GM10847 (cell line): ENCODE data around the gene ZNF783.
A peak's percentile ranks its signal among the peaks of the same experiment; 100 is the strongest.

Experiments
- POLR2A ChIP-seq: IDR thresholded peaks from 2 replicates; pipeline ENCODE4 v1.6.1; 2011; ENCODE audit not compliant: insufficient read length; ENCODE audit errors: extremely low read depth

The ZNF783 gene

GRCh38 chr7:149261829-149262617 lies at the start of gene ZNF783:
Gene ZNF783, plus strand, starts transcription at chr7:149262196. Its CDS starts 138 bp downstream, at chr7:149262334.
- TF ChIP-seq POLR2A: peak; percentile 31

DNA sequence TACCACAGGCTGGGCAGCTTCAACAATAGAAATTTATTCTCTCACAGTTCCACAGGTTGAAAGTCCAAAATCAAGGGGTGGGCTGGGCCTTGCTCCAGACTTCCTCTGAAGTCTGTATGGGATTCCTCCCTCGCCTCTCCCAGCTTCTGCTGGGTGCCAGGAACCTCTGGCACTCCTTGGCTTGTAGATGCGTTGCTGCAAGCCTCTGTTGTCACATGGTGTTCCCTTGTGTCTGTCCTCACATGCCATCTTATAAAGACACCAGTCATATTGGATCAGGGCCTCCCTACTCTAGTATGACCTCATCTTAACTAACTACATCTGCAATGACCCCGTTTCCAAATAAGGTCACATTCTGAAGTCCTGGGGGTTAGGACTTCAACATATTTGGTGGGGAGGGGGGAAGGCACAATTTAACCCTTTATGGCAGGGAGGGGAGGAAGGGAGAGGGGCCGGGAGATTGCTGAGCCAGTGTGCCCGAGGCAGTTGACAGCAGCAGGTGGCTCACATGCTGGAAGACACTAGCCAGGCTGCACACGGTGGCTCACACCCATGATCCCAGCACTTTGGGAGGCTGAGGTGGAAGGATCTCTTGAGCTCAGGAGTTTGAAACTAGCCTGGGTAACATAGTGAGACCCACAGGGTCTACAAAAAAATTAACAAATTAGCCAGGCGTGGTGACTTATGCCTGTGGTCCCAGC lies 47.8 kb upstream of the ZNF783 start:
- no peak for TF ChIP-seq POLR2A

DNA sequence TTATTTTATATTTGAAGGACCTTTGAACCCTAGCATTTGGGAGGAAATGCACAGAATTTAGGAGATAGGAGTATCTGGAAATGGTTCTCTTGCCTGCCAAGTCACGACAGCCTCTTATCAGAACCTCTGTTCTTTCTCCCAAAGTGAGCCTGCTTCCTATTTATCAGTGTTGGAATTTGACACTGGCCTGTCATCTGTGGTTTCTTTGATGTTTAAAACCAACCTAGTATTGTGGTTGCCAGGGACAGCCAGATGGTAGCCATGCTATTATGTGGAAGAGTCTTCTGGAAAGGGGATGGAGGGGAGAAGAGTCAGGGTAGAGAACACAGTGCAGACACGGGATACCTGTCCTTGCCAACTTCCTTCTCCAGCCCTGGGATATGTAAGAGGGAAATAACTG lies 45.6 kb upstream of the ZNF783 start:
- no peak for TF ChIP-seq POLR2A

- no peak for TF ChIP-seq POLR2A
These were observed 44.4 kb upstream of the ZNF783 start for GRCh38 chr7:149217570-149217969.

- no peak for TF ChIP-seq POLR2A
These were observed 43.3 kb upstream of the ZNF783 start for GRCh38 chr7:149218469-149219420.

DNA sequence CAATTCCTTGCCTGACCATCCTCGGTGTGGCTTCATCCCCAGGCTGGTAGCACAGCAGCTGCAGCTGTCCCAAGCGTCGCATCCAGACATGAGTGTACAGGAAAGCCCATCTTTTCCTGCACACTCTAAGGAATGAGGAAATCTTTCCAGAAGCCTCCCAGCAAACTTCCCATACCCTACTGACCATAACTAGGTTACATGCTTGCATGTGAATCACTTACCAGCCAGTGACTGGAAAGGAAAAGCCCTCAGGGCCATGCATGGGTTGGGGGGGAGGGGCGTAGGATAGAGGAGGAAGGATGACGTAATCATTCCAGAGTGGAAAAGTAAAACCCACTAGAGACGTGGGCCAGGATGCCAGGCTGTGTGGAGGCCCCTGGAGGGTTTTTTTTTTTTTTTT lies 41.5 kb upstream of the ZNF783 start:
- TF ChIP-seq POLR2A: no peak

- TF ChIP-seq POLR2A: no peak
These were observed 38.8 kb upstream of the ZNF783 start for GRCh38 chr7:149223176-149223575.

- no peak for TF ChIP-seq POLR2A
These were observed 38.2 kb upstream of the ZNF783 start for GRCh38 chr7:149223761-149224160.

DNA sequence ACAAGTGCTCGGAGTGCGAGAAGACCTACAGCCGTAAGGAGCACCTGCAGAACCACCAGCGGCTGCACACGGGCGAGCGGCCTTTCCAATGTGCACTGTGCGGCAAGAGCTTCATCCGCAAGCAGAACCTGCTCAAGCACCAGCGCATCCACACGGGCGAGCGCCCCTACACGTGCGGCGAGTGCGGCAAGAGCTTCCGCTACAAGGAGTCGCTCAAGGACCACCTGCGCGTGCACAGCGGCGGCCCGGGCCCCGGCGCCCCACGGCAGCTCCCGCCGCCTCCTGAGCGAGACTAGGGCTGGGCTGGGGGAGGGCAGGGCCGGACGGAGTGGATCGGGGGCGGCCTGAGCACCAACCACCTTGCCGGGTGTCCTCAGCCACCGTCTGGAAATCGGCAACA lies 37.6 kb upstream of the ZNF783 start:
- no peak for TF ChIP-seq POLR2A

- TF ChIP-seq POLR2A: no peak
These were observed 36.9 kb upstream of the ZNF783 start for GRCh38 chr7:149225106-149225505.

GRCh38 chr7:149225656-149226055 lies 36.3 kb upstream of the ZNF783 start:
- TF ChIP-seq POLR2A: no peak

DNA sequence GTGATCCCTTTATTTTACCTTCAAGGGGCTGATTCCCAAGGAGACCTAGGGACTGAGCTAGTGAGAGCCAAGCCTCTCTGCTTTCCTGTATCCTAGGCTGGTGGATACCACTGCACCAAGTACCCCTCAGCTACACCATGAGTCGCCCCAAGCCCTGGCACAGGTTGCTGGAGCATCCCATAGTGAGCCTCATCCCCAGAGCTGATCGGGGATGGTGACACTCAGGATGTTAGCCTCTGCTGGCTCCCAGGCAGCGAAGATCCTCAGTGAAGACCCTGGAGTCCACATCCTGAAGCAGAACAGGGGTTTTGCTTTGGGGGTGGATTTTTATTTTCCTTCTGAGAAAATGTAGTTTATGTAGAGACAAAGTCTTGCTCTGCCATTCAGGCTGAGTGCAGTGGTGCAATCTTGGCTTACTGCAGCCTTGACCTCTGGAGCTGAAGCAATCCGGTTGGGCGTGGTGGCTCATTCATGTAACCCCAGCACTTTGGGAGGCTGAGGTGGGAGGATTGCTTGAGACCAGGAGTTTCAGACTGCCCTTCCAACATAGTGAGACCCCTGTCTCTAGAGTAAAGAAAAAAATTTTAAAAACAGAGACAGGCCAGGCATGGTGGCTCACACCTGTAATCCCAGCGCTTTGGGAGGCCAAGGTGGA lies 35.0 kb upstream of the ZNF783 start:
- no peak for TF ChIP-seq POLR2A

DNA sequence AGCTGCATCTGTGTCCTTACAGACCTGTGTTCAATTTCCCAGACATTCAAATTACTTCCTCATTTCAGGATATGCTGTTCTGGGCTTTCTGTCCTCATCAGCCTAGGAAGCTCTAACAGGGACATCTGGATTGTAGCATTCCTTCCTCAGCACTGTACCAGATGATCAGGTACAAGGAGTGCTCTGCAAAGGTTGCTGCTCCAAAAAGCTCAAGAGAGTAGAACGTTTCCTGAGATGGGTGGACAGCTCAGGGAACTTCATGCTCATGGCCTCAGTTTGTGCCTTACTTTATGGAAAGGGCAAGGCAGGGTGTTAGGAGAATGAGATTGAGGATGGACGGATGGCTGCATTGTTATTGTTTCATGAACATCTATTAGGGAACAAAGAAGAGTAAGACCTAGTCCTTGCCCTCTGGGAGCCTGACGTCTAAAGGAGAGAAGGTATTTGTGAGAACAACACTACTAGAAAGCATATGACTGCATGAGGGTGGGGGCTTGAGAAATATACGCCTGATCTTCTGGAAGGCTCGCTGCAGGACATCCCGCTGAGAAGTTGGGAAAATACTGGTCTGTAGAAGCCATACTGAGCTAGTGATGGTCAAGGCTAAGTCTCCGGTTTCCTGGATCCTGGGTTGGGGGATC lies 33.0 kb upstream of the ZNF783 start:
- no peak for TF ChIP-seq POLR2A

GRCh38 chr7:149229526-149229925 lies 32.5 kb upstream of the ZNF783 start:
- TF ChIP-seq POLR2A: no peak
